Aorta (tissue), 5 donors: ENCODE measurements around the gene IFT25. TPM values are rescaled to one million over a fixed set of nuclear protein-coding genes. Genes with fewer than 3 reads are reported as not detected.

ENCODE experiments used
- ATAC-seq: fragments of 200-7000 bp; cut with Tn5 transposase; one replicate; pipeline ENCODE4 v1.9.1; 2022; ENCODE audit warnings: moderate library complexity; ENCODE audit not compliant: low FRiP score
- DNase-seq, 2 donors: peaks; one replicate each; pipeline ENCODE4 v3.0.0-alpha.2; 2020
- H3K27ac ChIP-seq, 2 donors: one replicate each; pipeline ENCODE4 v1.5.1; 2013; ENCODE audit warnings: low read length in 2 of 2, mild to moderate bottlenecking in 2 of 2, moderate library complexity in 2 of 2, control low read depth in 1 of 2, inconsistent platforms in 1 of 2, low read depth in 1 of 2
- H3K27me3 ChIP-seq, 2 donors: one replicate each; pipeline ENCODE4 v1.6.1; 2013; ENCODE audit warnings: control low read depth in 1 of 2, low read length in 1 of 2, mild to moderate bottlenecking in 1 of 2, moderate library complexity in 1 of 2; ENCODE audit not compliant: insufficient read depth in 2 of 2, control insufficient read depth in 1 of 2
- H3K36me3 ChIP-seq, 2 donors: one replicate each; pipeline ENCODE4 v1.6.1; 2013; ENCODE audit warnings: control low read depth in 1 of 2, low read length in 1 of 2, mild to moderate bottlenecking in 1 of 2; ENCODE audit not compliant: insufficient read depth in 2 of 2, control insufficient read depth in 1 of 2
- H3K4me1 ChIP-seq, 2 donors: one replicate each; pipeline ENCODE4 v1.6.1; 2013; ENCODE audit warnings: low read length in 2 of 2, control low read depth in 1 of 2, mild to moderate bottlenecking in 1 of 2, moderate library complexity in 1 of 2; ENCODE audit not compliant: insufficient read depth in 2 of 2, control insufficient read depth in 1 of 2
- H3K4me3 ChIP-seq, 2 donors: one replicate each; pipeline ENCODE4 v1.5.1; 2013; ENCODE audit warnings: low read length in 2 of 2, control low read depth in 1 of 2, mild to moderate bottlenecking in 1 of 2
- H3K9me3 ChIP-seq: one replicate; pipeline ENCODE4 v1.6.1; 2013; ENCODE audit warnings: mild to moderate bottlenecking, low read length; ENCODE audit not compliant: control insufficient read depth
- WGBS, 2 donors: extraction: QIAGEN DNeasy Blood & Tissue Kit; methylation state at CpG; one replicate each; pipeline ENCODE4 v1.1.7; 2013; 5-methylcytosine and 5-hydroxymethylcytosine counted together
- intact Hi-C, 2 donors: fragments of 100-400 bp; cut with DNase I; formaldehyde crosslinking; loops; one replicate each; pipeline versions ENCODE4 v1.14.2 to v1.15.0; 2022
- polyA plus RNA-seq, 2 donors: library from polyadenylated mRNA; stranded (reverse); fragments of 200-250 nt; gene quantifications; one replicate each; pipeline ENCODE4 v1.2.3, GENCODE V29; 2013
- total RNA-seq, 2 donors: library from RNA; stranded (reverse); fragmentation: NEBNext Ultra II Directional; extraction: Animal tissue kit (Norgen Biotek cat#: 25700); gene quantifications; one replicate each; pipeline ENCODE4 v1.2.1, GENCODE V29; 2021
- donor health status: healthy with polysubstance abuse.
- donor health status: Bipolar disorder and iron deficiency.
- donor health status: DM: no; HTN: no; CAD: no.
- donor health status: DM: no; HTN: no; CAD: no.
- donor health status: DM: yes; HTN: yes; CAD: no.

The IFT25 gene
- total and polyA plus RNA-seq, 4 donors = 14.8 to 39.5 (median 27.1) TPM

DNA sequence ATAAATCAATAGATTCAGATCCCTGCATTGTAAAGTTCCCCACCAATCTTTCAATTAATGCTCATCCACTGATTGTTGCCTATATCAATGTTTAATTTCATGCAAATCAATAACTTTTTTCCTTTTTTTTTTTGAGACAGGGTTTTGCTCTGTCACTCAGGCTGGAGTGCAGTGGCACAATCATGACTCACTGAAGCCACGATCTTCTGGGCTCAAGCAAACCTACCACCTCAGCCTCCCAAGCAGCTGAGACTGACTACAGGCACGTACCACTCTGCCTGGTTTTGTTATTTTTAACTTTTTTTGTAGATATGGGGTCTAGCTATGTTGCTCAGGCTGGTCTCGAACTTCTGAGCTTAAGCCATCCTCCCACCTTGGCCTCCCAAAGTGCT, 25.8 kb downstream of the IFT25 start:
- WGBS, 2 donors = 42 to 48% methylated on average over 3 of the region's 3 CpGs
- ATAC-seq = no peak
- no peak overlapping the region for H3K27ac ChIP-seq

DNA sequence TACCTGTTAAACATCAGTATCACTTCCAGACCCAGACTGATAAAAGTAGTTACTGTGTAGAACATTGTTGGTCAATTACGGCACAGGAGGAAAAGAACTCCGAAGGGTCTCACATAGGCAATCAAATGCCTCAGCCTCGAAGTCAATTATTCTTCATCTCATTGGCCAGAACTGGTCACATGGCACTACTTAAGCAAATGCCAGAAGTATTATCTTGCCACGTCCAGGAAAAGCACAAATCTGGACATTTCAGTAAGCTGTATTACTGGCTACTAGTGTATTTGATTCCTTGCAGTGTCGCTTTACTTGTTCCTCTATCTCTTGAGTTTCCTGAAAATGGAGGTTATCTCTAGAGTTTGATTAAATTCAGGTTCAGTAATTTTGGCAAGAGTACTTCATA, 27.2 kb downstream of the IFT25 start:
- Histone ChIP-seq H3K27ac (no peak overlapping the region), H3K4me3 (no peak overlapping the region), H3K36me3 (peaks cover 0 to 2% of the 10 kb centered on the region in 2 donors), H3K4me1 (no peaks in the 10 kb centered on the region), H3K9me3 (no peaks in the 10 kb centered on the region), H3K27me3 (no peaks in the 10 kb centered on the region)
- 60% methylated on average over 5 of the region's 5 CpGs for WGBS, 2 donors
- intact Hi-C loops = no loop called here
- no peak for ATAC-seq
- DNase-seq = no peak

More for the DNA sequence above, 25.8 kb downstream of the IFT25 start:
- no peaks in the 10 kb centered on the region for H3K4me1 ChIP-seq
- peaks cover 0 to 2% of the 10 kb centered on the region in 2 donors for H3K36me3 ChIP-seq
- no peaks in the 10 kb centered on the region for H3K9me3 ChIP-seq
- peak in 1 of 2 donors; percentile 58 for DNase-seq
- H3K4me3 ChIP-seq = no peak overlapping the region
- no peaks in the 10 kb centered on the region for H3K27me3 ChIP-seq
- intact Hi-C loops = no loop called here

DNA sequence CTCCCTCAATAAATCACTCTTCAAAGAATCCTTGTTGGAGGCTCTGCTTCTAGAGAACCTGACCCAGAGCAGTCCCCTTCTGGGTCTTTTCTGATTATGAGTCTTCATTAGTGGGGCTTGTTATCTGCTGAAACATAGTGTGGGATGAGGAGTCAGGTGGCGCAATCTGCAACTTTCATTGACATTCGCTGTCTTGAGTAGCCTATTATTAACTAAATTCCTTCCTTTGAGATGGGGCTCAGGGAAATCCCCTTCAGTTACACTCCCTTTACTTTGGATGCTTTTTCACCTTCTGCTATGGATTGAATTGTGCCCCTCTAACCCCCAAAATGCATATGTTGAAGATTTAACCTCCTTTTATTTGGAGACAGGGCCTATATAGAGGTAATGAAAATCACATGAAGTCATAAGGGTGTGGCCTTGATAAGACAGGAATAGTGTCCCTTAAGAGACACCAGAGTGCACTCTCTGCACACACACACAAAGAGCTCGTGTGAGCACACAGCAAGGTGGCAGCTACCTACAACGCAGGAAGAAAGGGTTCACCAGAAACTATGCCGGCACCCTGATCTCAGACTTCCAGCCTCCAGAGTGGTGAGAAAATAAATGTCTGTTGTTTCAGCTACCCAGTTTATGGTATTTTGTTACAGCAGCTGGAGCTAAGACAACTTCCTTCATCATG, 32.0 kb downstream of the IFT25 start:
- intact Hi-C loops = no loop called here
- H3K27me3 ChIP-seq = no peaks in the 10 kb centered on the region
- H3K9me3 ChIP-seq = no peaks in the 10 kb centered on the region
- H3K4me3 ChIP-seq = no peak overlapping the region
- no peak overlapping the region for H3K27ac ChIP-seq
- 87 to 88% methylated on average over 5 of the region's 5 CpGs for WGBS, 2 donors
- ATAC-seq (no peak), DNase-seq (no peak)
- no peaks in the 10 kb centered on the region for H3K4me1 ChIP-seq
- peaks cover 0 to 6% of the 10 kb centered on the region in 2 donors for H3K36me3 ChIP-seq

- H3K27me3 ChIP-seq = no peaks in the 10 kb centered on the region
- peaks cover 0 to 6% of the 10 kb centered on the region in 2 donors for H3K36me3 ChIP-seq
- ATAC-seq (no peak), DNase-seq (no peak)
- H3K4me3 ChIP-seq = no peak overlapping the region
- no peak overlapping the region for H3K27ac ChIP-seq
- 94 to 96% methylated on average over 4 of the region's 4 CpGs for WGBS, 2 donors
- H3K4me1 ChIP-seq = no peaks in the 10 kb centered on the region
- H3K9me3 ChIP-seq = no peaks in the 10 kb centered on the region
- intact Hi-C loops = no loop called here
These were observed 34.1 kb downstream of the IFT25 start for GRCh38 chr1:53911442-53911841.

DNA sequence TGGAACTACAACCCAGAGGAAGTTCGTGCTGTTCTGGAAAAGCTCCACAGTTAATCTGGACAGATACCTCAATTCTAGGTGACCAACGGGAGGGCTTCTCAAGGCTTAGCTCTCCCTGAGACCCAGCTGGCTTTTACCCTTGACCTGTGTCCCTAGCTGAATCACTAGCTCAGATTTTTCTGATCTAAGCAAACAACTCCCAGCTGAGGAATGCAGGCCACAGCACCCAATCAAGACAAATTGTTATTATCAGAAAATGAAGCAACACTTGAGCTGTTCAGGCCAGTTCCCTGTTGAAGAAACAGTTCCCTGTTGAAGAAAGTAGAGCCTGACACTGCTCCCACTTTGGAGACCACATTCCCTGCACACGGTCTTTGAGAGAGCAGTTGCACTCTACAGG, 35.6 kb downstream of the IFT25 start:
- H3K9me3 ChIP-seq = no peaks in the 10 kb centered on the region
- ATAC-seq (no peak), DNase-seq (no peak)
- H3K4me3 ChIP-seq = no peak overlapping the region
- intact Hi-C loops = no loop called here
- H3K4me1 ChIP-seq = no peaks in the 10 kb centered on the region
- 80 to 85% methylated on average over 3 of the region's 3 CpGs for WGBS, 2 donors
- H3K36me3 ChIP-seq = peaks cover 0 to 4% of the 10 kb centered on the region in 2 donors
- no peaks in the 10 kb centered on the region for H3K27me3 ChIP-seq
- no peak overlapping the region for H3K27ac ChIP-seq

DNA sequence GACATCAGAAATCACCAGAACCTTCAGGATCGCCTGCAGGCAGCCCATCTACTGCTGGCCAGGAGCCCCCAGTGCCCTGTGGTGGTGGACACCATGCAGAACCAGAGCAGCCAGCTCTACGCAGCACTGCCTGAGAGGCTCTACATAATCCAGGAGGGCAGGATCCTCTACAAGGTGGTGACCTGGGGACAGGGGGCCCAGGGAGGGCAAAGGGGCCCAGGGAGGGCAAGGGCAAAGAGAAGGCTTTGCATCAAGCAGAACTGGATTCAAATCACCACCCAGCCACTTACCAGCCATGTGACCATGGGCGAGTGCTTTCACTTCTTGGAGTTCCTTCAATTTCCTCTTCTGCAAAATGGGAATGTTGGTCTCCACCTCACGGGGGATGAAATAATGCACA, 39.4 kb downstream of the IFT25 start:
- intact Hi-C loops = no loop called here
- no peak for DNase-seq
- 87 to 91% methylated on average over 4 of the region's 4 CpGs for WGBS, 2 donors

DNA sequence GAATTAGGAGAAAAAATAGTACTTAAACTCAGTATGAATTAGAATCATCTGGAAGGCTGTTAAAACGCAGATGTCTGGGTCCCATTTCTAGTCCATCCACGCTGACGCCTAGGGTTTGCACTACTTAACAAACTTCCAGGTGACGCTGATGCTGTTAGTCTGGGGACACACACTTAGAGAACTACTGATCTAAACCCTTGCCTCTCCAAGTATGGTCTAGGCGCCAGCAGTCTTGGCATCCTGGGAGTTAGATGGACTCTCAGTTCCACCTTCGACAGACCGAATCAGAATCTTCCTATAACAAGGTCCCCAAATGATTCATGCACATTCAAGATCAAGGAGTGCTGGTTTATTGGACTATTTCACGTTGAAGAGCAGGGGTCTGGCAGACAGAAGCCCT, 40.0 kb downstream of the IFT25 start:
- H3K36me3 ChIP-seq = no peaks in the 10 kb centered on the region
- 95 to 98% methylated on average over 8 of the region's 8 CpGs for WGBS, 2 donors
- no peak overlapping the region for H3K4me3 ChIP-seq
- H3K27me3 ChIP-seq = no peaks in the 10 kb centered on the region
- ATAC-seq = no peak
- no peaks in the 10 kb centered on the region for H3K9me3 ChIP-seq
- no peak for DNase-seq
- H3K27ac ChIP-seq = no peak overlapping the region
- H3K4me1 ChIP-seq = no peaks in the 10 kb centered on the region
- intact Hi-C loops = no loop called here

More for the DNA sequence above, 39.4 kb downstream of the IFT25 start:
- Histone ChIP-seq H3K9me3 (no peaks in the 10 kb centered on the region), H3K4me1 (no peaks in the 10 kb centered on the region), H3K36me3 (no peaks in the 10 kb centered on the region), H3K27me3 (no peaks in the 10 kb centered on the region), H3K27ac (no peak overlapping the region), H3K4me3 (no peak overlapping the region)
- no peak for ATAC-seq

DNA sequence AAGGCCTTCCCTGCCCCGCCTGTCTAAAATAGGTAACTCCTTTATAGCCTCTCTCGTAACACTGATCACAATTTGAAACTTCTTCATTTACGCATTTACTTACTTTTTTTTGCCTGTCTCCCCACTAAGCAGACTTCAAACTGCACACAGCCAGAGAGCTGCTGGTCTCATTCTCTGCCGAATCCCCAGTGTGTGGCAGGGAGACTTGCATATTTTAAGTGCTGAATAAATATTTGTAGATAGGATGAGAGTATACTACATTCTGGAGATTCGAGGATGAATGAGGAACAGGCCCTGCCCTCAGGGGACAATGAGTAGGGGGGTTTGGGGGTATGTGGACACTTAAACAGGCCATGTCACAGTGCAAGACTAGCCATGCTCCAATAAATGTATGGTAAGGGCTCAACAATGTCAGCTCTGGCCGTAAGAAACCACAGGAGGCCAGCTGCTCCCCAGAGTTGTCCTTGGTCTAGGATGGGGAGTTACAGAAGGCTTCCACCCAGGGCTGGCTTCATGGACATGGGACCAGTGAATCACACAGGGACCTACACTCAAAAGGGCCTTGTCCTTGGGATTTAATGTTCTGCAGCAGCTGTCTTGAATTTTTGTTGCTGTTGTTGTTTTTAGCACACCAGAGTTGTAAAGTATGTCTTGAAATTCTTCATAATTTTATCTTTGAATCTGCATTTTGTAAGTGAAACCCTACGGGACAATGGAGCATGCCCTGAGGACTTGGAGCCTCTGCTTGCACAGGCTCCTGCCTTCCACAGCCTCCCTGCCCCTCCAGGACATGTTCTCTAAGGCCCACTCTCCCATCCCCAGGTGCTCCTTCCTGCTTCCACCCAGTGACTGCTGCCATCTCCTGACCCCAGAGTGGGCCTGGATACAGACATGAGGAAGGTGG, 43.0 kb downstream of the IFT25 start:
- Histone ChIP-seq H3K36me3 (no peaks in the 10 kb centered on the region), H3K27me3 (no peaks in the 10 kb centered on the region), H3K4me3 (no peak overlapping the region), H3K4me1 (peaks cover 0 to 2% of the 10 kb centered on the region in 2 donors), H3K27ac (no peak overlapping the region), H3K9me3 (no peaks in the 10 kb centered on the region)
- 46 to 50% methylated on average over 7 of the region's 7 CpGs for WGBS, 2 donors
- no peak for ATAC-seq
- intact Hi-C loops = no loop called here
- DNase-seq = no peak

DNA sequence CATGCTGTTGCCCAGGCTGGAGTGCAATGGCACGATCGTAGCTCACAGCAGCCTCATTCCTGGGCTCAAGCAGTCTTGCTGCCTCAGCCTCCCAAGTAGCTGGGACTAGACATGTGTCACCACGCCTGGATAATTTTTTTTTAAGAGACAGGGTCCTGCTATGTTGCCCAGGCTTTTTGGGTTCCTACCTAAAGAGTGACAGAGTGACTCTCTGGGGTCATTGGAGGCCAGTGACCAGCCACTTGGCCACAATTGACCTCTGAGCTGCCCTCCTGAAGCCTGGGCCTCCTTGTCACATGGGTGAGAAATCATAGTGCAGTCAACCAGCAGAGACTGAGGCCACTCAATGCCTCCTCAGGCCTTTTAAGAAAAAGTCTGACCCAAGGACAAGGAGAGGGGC, 45.8 kb downstream of the IFT25 start:
- intact Hi-C loops = no loop called here
- H3K9me3 ChIP-seq = no peaks in the 10 kb centered on the region
- no peak overlapping the region for H3K27ac ChIP-seq
- H3K4me1 ChIP-seq = peaks cover 0 to 2% of the 10 kb centered on the region in 2 donors
- DNase-seq (no peak), ATAC-seq (no peak)
- H3K36me3 ChIP-seq = no peaks in the 10 kb centered on the region
- no peaks in the 10 kb centered on the region for H3K27me3 ChIP-seq
- 56 to 57% methylated on average over 3 of the region's 3 CpGs for WGBS, 2 donors
- no peak overlapping the region for H3K4me3 ChIP-seq
